ENCODE measurements around the gene KCTD16. TPM values are rescaled to one million over a fixed set of nuclear protein-coding genes. Genes with fewer than 3 reads are reported as not detected.

The KCTD16 gene
- total RNA-seq, 1 experiment from 2014 or later, result 0.08 TPM

- no peak for DNase-seq (ENCODE audit: low read depth, low spot score)
- intact Hi-C loops (cut with micrococcal nuclease; ENCODE audit: unreplicated experiment), result no loop called here
- ChIA-PET POLR2A (no interaction called here), CTCF (no interaction called here)
- TF ChIP-seq CTCF (IDR thresholded peaks at IDR 0.05), result no peak
- no peak for TF ChIP-seq POLR2AphosphoS5 (IDR thresholded peaks at IDR 0.05; ENCODE audit: low read depth, low read length)
- TF ChIP-seq, protein P1, sequence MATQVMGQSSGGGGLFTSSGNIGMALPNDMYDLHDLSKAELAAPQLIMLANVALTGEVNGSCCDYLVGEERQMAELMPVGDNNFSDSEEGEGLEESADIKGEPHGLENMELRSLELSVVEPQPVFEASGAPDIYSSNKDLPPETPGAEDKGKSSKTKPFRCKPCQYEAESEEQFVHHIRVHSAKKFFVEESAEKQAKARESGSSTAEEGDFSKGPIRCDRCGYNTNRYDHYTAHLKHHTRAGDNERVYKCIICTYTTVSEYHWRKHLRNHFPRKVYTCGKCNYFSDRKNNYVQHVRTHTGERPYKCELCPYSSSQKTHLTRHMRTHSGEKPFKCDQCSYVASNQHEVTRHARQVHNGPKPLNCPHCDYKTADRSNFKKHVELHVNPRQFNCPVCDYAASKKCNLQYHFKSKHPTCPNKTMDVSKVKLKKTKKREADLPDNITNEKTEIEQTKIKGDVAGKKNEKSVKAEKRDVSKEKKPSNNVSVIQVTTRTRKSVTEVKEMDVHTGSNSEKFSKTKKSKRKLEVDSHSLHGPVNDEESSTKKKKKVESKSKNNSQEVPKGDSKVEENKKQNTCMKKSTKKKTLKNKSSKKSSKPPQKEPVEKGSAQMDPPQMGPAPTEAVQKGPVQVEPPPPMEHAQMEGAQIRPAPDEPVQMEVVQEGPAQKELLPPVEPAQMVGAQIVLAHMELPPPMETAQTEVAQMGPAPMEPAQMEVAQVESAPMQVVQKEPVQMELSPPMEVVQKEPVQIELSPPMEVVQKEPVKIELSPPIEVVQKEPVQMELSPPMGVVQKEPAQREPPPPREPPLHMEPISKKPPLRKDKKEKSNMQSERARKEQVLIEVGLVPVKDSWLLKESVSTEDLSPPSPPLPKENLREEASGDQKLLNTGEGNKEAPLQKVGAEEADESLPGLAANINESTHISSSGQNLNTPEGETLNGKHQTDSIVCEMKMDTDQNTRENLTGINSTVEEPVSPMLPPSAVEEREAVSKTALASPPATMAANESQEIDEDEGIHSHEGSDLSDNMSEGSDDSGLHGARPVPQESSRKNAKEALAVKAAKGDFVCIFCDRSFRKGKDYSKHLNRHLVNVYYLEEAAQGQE (IDR thresholded peaks at IDR 0.05; ENCODE audit: insufficient read depth in 1 of 2, low read depth in 2 of 2, low read length in 1 of 2), result no peak
- TF ChIP-seq TCF7L2 (IDR thresholded peaks at IDR 0.05; ENCODE audit: low read depth, low read length), result no peak
- no peak for TF ChIP-seq SIN3A (IDR thresholded peaks at IDR 0.05; ENCODE audit: borderline replicate concordance, insufficient read depth, low read depth, low read length)
- no TSS peak for BruUV-seq (replicated peaks)
- Histone ChIP-seq H3K36me3 (ENCODE audit: control insufficient read depth, insufficient read depth, low read length) (no peaks in the 10 kb centered on the region), H3K27me3 (ENCODE audit: control insufficient read depth, insufficient read depth, low read length) (no peaks in the 10 kb centered on the region), H3K27ac (ENCODE audit: low read length) (no peak overlapping the region), H3K4me1 (ENCODE audit: control insufficient read depth, insufficient read depth, low read length) (no peaks in the 10 kb centered on the region), H3K4me3 (ENCODE audit: low read depth in 2 of 2, low read length in 2 of 2) (no peak overlapping the region), H3K9me3 (ENCODE audit: control insufficient read depth, insufficient read depth, low read depth, low read length) (no peaks in the 10 kb centered on the region)
- no peak for ATAC-seq
- in situ Hi-C loops (cut with HindIII; ENCODE audit: low pct_unique_long_range_greater_than_20kb, low sequenced_read_pairs), result no loop called here
Measured at GRCh38 chr5:144298658-144299057, 128.0 kb downstream of the KCTD16 start.

DNA sequence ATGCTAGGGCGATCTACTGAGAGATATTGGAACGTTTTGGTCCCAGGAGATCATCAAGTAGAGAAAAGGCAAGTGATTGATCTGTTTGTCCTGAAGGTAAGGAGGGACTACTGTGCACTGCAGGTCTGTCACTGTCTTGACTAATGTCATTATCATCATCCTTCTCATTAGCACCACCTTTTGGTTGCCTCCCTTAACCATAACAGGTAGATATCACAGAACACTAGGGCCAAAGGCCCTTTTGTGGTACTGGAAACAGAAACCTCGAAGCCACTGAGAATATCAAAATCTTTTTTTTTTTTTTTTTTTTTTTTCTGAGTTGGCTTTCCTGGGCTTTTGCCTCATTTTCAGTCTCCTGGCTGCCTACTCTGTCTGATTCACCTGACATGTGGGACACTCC, 134.0 kb downstream of the KCTD16 start:
- CTCF ChIA-PET, result no interaction called here

More for the DNA sequence above, 134.0 kb downstream of the KCTD16 start:
- no TSS peak for BruUV-seq (replicated peaks)
- POLR2A ChIA-PET, result no interaction called here
- Histone ChIP-seq H3K4me1 (ENCODE audit: control insufficient read depth, insufficient read depth, low read length) (no peaks in the 10 kb centered on the region), H3K27me3 (ENCODE audit: control insufficient read depth, insufficient read depth, low read length) (no peaks in the 10 kb centered on the region), H3K27ac (ENCODE audit: low read length) (no peak overlapping the region), H3K9me3 (ENCODE audit: control insufficient read depth, insufficient read depth, low read depth, low read length) (no peaks in the 10 kb centered on the region), H3K4me3 (ENCODE audit: low read depth in 2 of 2, low read length in 2 of 2) (no peak overlapping the region), H3K36me3 (ENCODE audit: control insufficient read depth, insufficient read depth, low read length) (no peaks in the 10 kb centered on the region)
- no peak for DNase-seq (ENCODE audit: low read depth, low spot score)
- ATAC-seq, result no peak
- intact Hi-C loops (cut with micrococcal nuclease; ENCODE audit: unreplicated experiment), result no loop called here
- in situ Hi-C loops (cut with HindIII; ENCODE audit: low pct_unique_long_range_greater_than_20kb, low sequenced_read_pairs), result no loop called here
- TF ChIP-seq SIN3A (IDR thresholded peaks at IDR 0.05; ENCODE audit: borderline replicate concordance, insufficient read depth, low read depth, low read length) (no peak), POLR2AphosphoS5 (IDR thresholded peaks at IDR 0.05; ENCODE audit: low read depth, low read length) (no peak), CTCF (IDR thresholded peaks at IDR 0.05) (no peak), TCF7L2 (IDR thresholded peaks at IDR 0.05; ENCODE audit: low read depth, low read length) (no peak)
- TF ChIP-seq, protein P1 (IDR thresholded peaks at IDR 0.05; ENCODE audit: insufficient read depth in 1 of 2, low read depth in 2 of 2, low read length in 1 of 2), result no peak

All from Panc1 (cell line).